ENCODE data around the gene EPB41L4A. TPM values are rescaled to one million over a fixed set of nuclear protein-coding genes. Genes with fewer than 3 reads are reported as not detected.

Gene EPB41L4A
- total RNA-seq, 1 donor from 2014 or later, result 27.2 TPM

- Mint-ChIP-seq H3K36me3 (no peaks in the 10 kb centered on the region), H3K27ac (no peak overlapping the region), H3K9me3 (no peaks in the 10 kb centered on the region), H3K4me3 (no peak overlapping the region), H3K27me3 (no peaks in the 10 kb centered on the region), H3K4me1 (ENCODE audit: unreplicated experiment) (no peaks in the 10 kb centered on the region)
- TF ChIP-seq, protein P1, sequence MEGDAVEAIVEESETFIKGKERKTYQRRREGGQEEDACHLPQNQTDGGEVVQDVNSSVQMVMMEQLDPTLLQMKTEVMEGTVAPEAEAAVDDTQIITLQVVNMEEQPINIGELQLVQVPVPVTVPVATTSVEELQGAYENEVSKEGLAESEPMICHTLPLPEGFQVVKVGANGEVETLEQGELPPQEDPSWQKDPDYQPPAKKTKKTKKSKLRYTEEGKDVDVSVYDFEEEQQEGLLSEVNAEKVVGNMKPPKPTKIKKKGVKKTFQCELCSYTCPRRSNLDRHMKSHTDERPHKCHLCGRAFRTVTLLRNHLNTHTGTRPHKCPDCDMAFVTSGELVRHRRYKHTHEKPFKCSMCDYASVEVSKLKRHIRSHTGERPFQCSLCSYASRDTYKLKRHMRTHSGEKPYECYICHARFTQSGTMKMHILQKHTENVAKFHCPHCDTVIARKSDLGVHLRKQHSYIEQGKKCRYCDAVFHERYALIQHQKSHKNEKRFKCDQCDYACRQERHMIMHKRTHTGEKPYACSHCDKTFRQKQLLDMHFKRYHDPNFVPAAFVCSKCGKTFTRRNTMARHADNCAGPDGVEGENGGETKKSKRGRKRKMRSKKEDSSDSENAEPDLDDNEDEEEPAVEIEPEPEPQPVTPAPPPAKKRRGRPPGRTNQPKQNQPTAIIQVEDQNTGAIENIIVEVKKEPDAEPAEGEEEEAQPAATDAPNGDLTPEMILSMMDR (conservative IDR thresholded peaks at IDR 0.05), result no peak
- DNase-seq (ENCODE audit: extremely low spot score, unreplicated experiment), result no peak
Measured at GRCh38 chr5:112117551-112117950, 301.5 kb downstream of the EPB41L4A start.

- no peak for DNase-seq (ENCODE audit: extremely low spot score, unreplicated experiment)
- TF ChIP-seq, protein P1 (conservative IDR thresholded peaks at IDR 0.05), result no peak
- H3K36me3 Mint-ChIP-seq, result no peaks in the 10 kb centered on the region
Measured at GRCh38 chr5:112116371-112116770, 302.7 kb downstream of the EPB41L4A start.

DNA sequence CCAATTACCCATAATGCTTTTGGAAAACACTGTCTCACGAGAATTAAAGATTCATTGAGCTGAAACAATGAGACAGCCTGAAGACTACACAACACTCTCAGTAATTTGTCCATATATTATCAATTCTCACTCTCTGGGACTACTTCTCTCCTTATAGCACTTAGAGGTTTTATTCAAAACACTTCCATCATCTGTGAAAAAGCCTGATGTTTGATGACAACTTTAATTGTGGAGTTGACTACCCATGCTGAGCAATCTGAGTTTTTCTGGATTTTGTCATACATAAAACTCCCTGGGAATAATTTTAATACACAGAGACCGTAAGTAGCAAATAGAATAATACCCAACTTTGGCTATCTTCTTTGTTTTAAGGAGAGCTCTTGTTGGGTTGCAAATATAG is 305.5 kb downstream of the EPB41L4A start:
- Mint-ChIP-seq H3K27me3 (no peaks in the 10 kb centered on the region), H3K9me3 (no peaks in the 10 kb centered on the region), H3K4me1 (ENCODE audit: unreplicated experiment) (peaks cover 8% of the 10 kb centered on the region)

More at GRCh38 chr5:112116371-112116770, 302.7 kb downstream of the EPB41L4A start:
- Mint-ChIP-seq H3K4me1 (ENCODE audit: unreplicated experiment) (no peaks in the 10 kb centered on the region), H3K27me3 (no peaks in the 10 kb centered on the region), H3K9me3 (no peaks in the 10 kb centered on the region), H3K27ac (no peak overlapping the region), H3K4me3 (no peak overlapping the region)

More for the DNA sequence above, 305.5 kb downstream of the EPB41L4A start:
- DNase-seq (ENCODE audit: extremely low spot score, unreplicated experiment), result no peak
- TF ChIP-seq, protein P1 (conservative IDR thresholded peaks at IDR 0.05), result no peak
- Mint-ChIP-seq H3K4me3 (no peak overlapping the region), H3K36me3 (no peaks in the 10 kb centered on the region), H3K27ac (no peak overlapping the region)

Data from type B pancreatic cell (in vitro differentiated cells).